K562 (cell line): ENCODE data around the gene TENT4A.

ENCODE experiments used
- NCOA2 ChIP-seq, 2 experiments: fragments of 450-650 bp; IDR thresholded peaks; 2 replicates each; pipeline ENCODE4 v1.6.1; 2018; ENCODE audit warnings: mild to moderate bottlenecking in 2 of 2, moderate library complexity in 1 of 2; ENCODE audit not compliant: partially characterized antibody in 2 of 2
- ZZZ3 ChIP-seq: fragments of 450-650 bp; IDR thresholded peaks from 2 replicates; pipeline ENCODE4 v1.6.1; 2016; ENCODE audit warnings: antibody characterized with exemption, mild to moderate bottlenecking, moderate library complexity

DNA sequence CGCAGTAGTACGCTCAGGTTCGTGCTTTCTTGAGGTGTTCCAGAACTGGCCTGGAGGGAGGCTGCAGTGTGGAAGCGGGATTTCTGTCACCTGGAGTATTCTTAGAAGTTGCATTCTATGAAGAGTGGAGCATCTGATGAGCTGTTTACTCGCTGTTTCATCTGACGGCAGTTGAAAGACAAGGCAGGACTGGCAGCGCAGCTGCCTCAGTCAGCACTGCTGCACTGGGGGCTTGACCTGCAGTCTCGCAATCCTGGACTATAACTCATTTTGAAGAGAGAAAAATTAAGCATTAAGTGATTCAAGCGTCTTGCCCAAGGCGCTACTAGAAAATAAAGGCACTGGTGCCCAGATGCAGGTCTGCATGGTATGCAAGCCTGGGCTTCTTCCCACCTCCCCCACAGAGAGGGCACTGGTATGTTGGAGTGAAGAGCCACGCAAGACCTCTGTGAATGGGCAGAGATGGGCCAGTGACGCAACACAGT, 10.6 kb downstream of the TENT4A start:
- TF ChIP-seq ZZZ3: no peak
- TF ChIP-seq NCOA2 (IDR thresholded peaks at IDR 0.05; ENCODE audit: partially characterized antibody in 2 of 2): no peak
